Measurements from ENCODE around the gene SFRP2. TPM values are rescaled to one million over a fixed set of nuclear protein-coding genes. Genes with fewer than 3 reads are reported as not detected.
A peak's percentile ranks its signal among the peaks of the same experiment; 100 is the strongest.

SFRP2 gene, protein sequence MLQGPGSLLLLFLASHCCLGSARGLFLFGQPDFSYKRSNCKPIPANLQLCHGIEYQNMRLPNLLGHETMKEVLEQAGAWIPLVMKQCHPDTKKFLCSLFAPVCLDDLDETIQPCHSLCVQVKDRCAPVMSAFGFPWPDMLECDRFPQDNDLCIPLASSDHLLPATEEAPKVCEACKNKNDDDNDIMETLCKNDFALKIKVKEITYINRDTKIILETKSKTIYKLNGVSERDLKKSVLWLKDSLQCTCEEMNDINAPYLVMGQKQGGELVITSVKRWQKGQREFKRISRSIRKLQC
- total RNA-seq (10 to 100 TPM in 1 of 9 donors, 1 to 10 TPM in 1, under 1 TPM in 5, not detected in 2; 0.16 to 18.8 (median 0.37) TPM), polyA plus RNA-seq (1 to 10 TPM in 1 of 2 donors, under 1 TPM in 1; 0.06 to 1.1 TPM)
- long read RNA-seq, donor 1, result 0 reads
- long read RNA-seq, donor 2, partial matches to known transcripts, result 0 of 4 reads
- long read RNA-seq, donor 2, other reads (novel, unspliced or antisense), result 0 of 4 reads
- long read RNA-seq, donor 3, partial matches to known transcripts, result 0 of 1 reads
- long read RNA-seq, donor 3, other reads (novel, unspliced or antisense), result 0 of 1 reads

DNA sequence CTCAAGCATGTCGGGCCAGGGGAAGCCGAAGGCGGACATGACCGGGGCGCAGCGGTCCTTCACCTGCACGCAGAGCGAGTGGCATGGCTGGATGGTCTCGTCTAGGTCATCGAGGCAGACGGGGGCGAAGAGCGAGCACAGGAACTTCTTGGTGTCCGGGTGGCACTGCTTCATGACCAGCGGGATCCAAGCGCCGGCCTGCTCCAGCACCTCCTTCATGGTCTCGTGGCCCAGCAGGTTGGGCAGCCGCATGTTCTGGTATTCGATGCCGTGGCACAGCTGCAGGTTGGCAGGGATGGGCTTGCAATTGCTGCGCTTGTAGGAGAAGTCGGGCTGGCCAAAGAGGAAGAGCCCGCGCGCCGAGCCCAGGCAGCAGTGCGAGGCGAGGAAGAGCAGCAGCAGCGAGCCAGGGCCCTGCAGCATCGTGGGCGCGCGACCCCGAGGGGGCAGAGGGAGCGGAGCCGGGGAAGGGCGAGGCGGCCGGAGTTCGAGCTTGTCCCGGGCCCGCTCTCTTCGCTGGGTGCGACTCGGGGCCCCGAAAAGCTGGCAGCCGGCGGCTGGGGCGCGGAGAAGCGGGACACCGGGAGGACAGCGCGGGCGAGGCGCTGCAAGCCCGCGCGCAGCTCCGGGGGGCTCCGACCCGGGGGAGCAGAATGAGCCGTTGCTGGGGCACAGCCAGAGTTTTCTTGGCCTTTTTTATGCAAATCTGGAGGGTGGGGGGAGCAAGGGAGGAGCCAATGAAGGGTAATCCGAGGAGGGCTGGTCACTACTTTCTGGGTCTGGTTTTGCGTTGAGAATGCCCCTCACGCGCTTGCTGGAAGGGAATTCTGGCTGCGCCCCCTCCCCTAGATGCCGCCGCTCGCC lies at the start of gene SFRP2:
Gene SFRP2, minus strand, starts transcription at position 671 of the 864 bp plus-strand sequence. Its CDS starts 248 bp downstream, at position 423.
- TF ChIP-seq, protein P1, sequence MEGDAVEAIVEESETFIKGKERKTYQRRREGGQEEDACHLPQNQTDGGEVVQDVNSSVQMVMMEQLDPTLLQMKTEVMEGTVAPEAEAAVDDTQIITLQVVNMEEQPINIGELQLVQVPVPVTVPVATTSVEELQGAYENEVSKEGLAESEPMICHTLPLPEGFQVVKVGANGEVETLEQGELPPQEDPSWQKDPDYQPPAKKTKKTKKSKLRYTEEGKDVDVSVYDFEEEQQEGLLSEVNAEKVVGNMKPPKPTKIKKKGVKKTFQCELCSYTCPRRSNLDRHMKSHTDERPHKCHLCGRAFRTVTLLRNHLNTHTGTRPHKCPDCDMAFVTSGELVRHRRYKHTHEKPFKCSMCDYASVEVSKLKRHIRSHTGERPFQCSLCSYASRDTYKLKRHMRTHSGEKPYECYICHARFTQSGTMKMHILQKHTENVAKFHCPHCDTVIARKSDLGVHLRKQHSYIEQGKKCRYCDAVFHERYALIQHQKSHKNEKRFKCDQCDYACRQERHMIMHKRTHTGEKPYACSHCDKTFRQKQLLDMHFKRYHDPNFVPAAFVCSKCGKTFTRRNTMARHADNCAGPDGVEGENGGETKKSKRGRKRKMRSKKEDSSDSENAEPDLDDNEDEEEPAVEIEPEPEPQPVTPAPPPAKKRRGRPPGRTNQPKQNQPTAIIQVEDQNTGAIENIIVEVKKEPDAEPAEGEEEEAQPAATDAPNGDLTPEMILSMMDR (IDR thresholded peaks at IDR 0.05), result no peak
- no peak for TF ChIP-seq POLR2A (IDR thresholded peaks at IDR 0.05)
- no peaks in the 10 kb centered on the region for H3K36me3 ChIP-seq
- WGBS, 4 donors, result 3 to 4% (median 3%) methylated on average over 49 to 72 of the region's 72 CpGs
- intact Hi-C loops (cut with DNase I), result loop anchor here in 5 of 10 donors (5.0 to 10.0 kb wide), 4 partner anchors 516 to 716 kb away; no protein-coding TSS in a partner anchor
- H3K9me3 ChIP-seq, result no peaks in the 10 kb centered on the region
- DNase-seq, result peak in 1 of 5 donors; percentile 54
- peak within 1 kb of the TSS in 11 of 12 donors; percentile 5 to 45 (median 27) for H3K4me3 ChIP-seq
- H3K27ac ChIP-seq, result peak within 1 kb of the TSS in 1 of 12 donors; percentile 11
- H3K27me3 ChIP-seq, result peaks cover 38 to 97% (median 64%) of the 10 kb centered on the region in 9 donors
- peaks cover 3 to 36% (median 24%) of the 10 kb centered on the region in 12 donors for H3K4me1 ChIP-seq
- no peak for ATAC-seq

DNA sequence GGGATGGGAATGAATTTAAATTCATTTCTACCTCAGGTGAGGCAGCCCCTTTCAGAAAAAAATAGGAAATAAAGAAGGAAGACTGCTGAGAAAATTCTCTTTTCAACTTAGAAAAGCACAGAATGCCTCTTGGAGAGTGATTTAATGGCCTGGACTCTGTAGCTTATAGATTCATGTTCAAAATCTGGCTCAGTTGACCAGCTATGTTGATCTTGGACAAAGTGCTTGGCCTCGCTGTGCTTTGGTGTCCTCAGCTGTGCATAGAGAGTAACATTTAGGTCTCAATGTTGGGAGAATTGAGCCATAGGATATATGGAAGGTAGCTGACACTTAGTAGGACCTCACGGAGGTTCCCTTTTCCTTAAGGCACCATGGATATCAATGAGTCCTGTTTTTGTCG lies 49.7 kb upstream of the SFRP2 start:
- intact Hi-C loops (cut with DNase I), result no loop called here
- Histone ChIP-seq H3K27ac (no peak overlapping the region), H3K27me3 (peaks cover 0 to 10% (median 0%) of the 10 kb centered on the region in 9 donors), H3K9me3 (peaks cover 0 to 10% (median 0%) of the 10 kb centered on the region in 12 donors), H3K36me3 (no peaks in the 10 kb centered on the region), H3K4me1 (no peaks in the 10 kb centered on the region), H3K4me3 (no peak overlapping the region)
- no peak for DNase-seq
- no peak for ATAC-seq
- TF ChIP-seq POLR2A (IDR thresholded peaks at IDR 0.05), result no peak
- TF ChIP-seq, protein P1 (IDR thresholded peaks at IDR 0.05), result no peak
- WGBS, 4 donors, result 30 to 90% (median 58%) methylated on average over 3 of the region's 3 CpGs

DNA sequence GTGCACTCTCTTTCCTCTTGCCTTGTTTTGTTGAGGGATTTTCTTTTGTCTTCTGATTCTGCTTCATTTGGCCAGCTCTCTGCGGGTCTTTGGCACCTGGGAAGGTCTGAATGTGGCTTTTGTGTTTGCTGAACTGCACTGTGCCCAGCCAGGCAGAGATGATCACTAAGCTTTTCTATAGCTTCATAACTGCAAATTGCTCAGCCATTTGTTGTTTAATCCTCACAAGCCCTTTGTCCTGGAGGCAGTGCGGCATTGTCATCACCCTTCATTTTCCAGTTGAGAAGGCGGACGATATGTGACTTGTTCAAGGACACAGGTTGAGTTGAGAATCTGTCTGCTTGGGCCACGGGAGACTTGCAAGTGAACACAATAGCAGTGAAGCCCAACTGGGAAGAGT lies 46.0 kb upstream of the SFRP2 start:
- DNase-seq (no peak), ATAC-seq (no peak)
- Histone ChIP-seq H3K27ac (no peak overlapping the region), H3K4me1 (no peaks in the 10 kb centered on the region), H3K9me3 (no peaks in the 10 kb centered on the region), H3K36me3 (no peaks in the 10 kb centered on the region), H3K4me3 (no peak overlapping the region), H3K27me3 (peaks cover 0 to 14% (median 0%) of the 10 kb centered on the region in 9 donors)
- TF ChIP-seq, protein P1 (IDR thresholded peaks at IDR 0.05), result no peak
- intact Hi-C loops (cut with DNase I), result no loop called here
- 66 to 89% (median 84%) methylated on average over 5 of the region's 5 CpGs for WGBS, 4 donors

Measured in heart left ventricle (tissue), 16 donors.